Measurements from ENCODE around the gene FAIM2. TPM values are rescaled to one million over a fixed set of nuclear protein-coding genes. Genes with fewer than 3 reads are reported as not detected.

FAIM2 gene
- total RNA-seq, 1 experiment from 2014 or later = 0.09 TPM

- Mint-ChIP-seq H3K9me3 (ENCODE audit: unreplicated experiment) (no peaks in the 10 kb centered on the region), H3K4me1 (ENCODE audit: low read depth, unreplicated experiment) (no peaks in the 10 kb centered on the region), H3K27ac (ENCODE audit: unreplicated experiment) (no peak overlapping the region), H3K36me3 (ENCODE audit: insufficient read depth, unreplicated experiment) (no peaks in the 10 kb centered on the region), H3K27me3 (ENCODE audit: insufficient read depth, unreplicated experiment) (no peaks in the 10 kb centered on the region), H3K4me3 (ENCODE audit: unreplicated experiment) (no peak overlapping the region)
- DNase-seq = peak; percentile 56 to 64
- H3K27me3 ChIP-seq (replicated peaks; ENCODE audit: control insufficient read depth, insufficient read depth, low read length) = no peaks in the 10 kb centered on the region
- CTCF ChIA-PET = interaction anchor here (0.9 to 1.2 kb wide), 2 partner anchors 20 to 146 kb away, joined by 3 to 4 read pairs; partner anchors contain the start of gene TMBIM6
- H3K4me1 ChIP-seq = peaks cover 15% of the 10 kb centered on the region
- no peak overlapping the region for H3K4me3 ChIP-seq (ENCODE audit: low read depth, low read length)
- TF ChIP-seq CTCF (IDR thresholded peaks at IDR 0.05; ENCODE audit: insufficient read depth in 1 of 2, low read depth in 1 of 2, low read length in 1 of 2, severe bottlenecking in 1 of 2, unreplicated experiment in 1 of 2) = no peak
- intact Hi-C loops (cut with micrococcal nuclease; ENCODE audit: unreplicated experiment) = no loop called here
- H3K36me3 ChIP-seq (ENCODE audit: control insufficient read depth, insufficient read depth, low read length) = no peaks in the 10 kb centered on the region
- no peaks in the 10 kb centered on the region for H3K9me3 ChIP-seq
- POLR2A ChIA-PET = interaction anchor here (0.6 kb wide), 1 partner anchor 131 kb away, joined by 4 read pairs; no protein-coding TSS in a partner anchor
- BruUV-seq (replicated peaks) = no TSS peak
Measured at GRCh38 chr12:49887536-49888401, 15.9 kb downstream of the FAIM2 start.

DNA sequence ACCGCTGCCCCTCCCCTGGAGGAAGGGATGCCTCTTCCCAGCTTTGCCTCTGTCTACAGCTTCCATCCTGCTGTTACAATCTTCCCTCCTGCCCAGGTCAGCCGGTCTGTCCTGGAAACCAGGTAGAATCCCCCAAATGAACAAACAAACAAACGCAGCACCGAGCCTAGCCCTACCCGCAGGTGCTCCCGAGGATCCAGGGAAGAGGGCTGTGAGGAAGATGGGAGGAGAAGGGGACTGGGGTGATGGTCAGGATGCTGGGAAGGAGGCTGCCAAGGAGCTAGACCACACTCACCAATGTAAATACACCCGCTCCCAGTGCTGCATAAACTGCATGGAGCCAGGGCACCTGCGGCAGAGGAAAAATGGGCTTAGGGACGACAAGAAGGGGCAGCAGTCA is 16.6 kb downstream of the FAIM2 start:
- no peaks in the 10 kb centered on the region for H3K36me3 Mint-ChIP-seq (ENCODE audit: insufficient read depth, unreplicated experiment)
- Histone ChIP-seq H3K27me3 (replicated peaks; ENCODE audit: control insufficient read depth, insufficient read depth, low read length) (no peaks in the 10 kb centered on the region), H3K9me3 (no peaks in the 10 kb centered on the region), H3K4me3 (ENCODE audit: low read depth, low read length) (no peak overlapping the region), H3K36me3 (ENCODE audit: control insufficient read depth, insufficient read depth, low read length) (no peaks in the 10 kb centered on the region), H3K4me1 (peaks cover 15% of the 10 kb centered on the region)
- H3K4me3 Mint-ChIP-seq (ENCODE audit: unreplicated experiment) = no peak overlapping the region
- no peaks in the 10 kb centered on the region for H3K4me1 Mint-ChIP-seq (ENCODE audit: low read depth, unreplicated experiment)
- no peak for TF ChIP-seq CTCF (IDR thresholded peaks at IDR 0.05; ENCODE audit: insufficient read depth in 1 of 2, low read depth in 1 of 2, low read length in 1 of 2, severe bottlenecking in 1 of 2, unreplicated experiment in 1 of 2)
- DNase-seq = no peak
- no peaks in the 10 kb centered on the region for H3K27me3 Mint-ChIP-seq (ENCODE audit: insufficient read depth, unreplicated experiment)
- intact Hi-C loops (cut with micrococcal nuclease; ENCODE audit: unreplicated experiment) = no loop called here
- no peak overlapping the region for H3K27ac Mint-ChIP-seq (ENCODE audit: unreplicated experiment)
- no TSS peak for BruUV-seq (replicated peaks)
- POLR2A ChIA-PET = no interaction called here
- CTCF ChIA-PET = interaction anchor here (1.2 kb wide), 1 partner anchor 20 kb away, joined by 4 read pairs; no protein-coding TSS in a partner anchor
- no peaks in the 10 kb centered on the region for H3K9me3 Mint-ChIP-seq (ENCODE audit: unreplicated experiment)

- H3K36me3 Mint-ChIP-seq (ENCODE audit: insufficient read depth, unreplicated experiment) = no peaks in the 10 kb centered on the region
- H3K27me3 Mint-ChIP-seq (ENCODE audit: insufficient read depth, unreplicated experiment) = no peaks in the 10 kb centered on the region
- H3K4me1 Mint-ChIP-seq (ENCODE audit: low read depth, unreplicated experiment) = no peaks in the 10 kb centered on the region
- no peak overlapping the region for H3K4me3 Mint-ChIP-seq (ENCODE audit: unreplicated experiment)
- intact Hi-C loops (cut with micrococcal nuclease; ENCODE audit: unreplicated experiment) = no loop called here
- CTCF ChIA-PET = interaction anchor here (0.5 to 0.6 kb wide), 2 partner anchors 51 to 235 kb away, joined by 3 to 4 read pairs; no protein-coding TSS in a partner anchor
- no TSS peak for BruUV-seq (replicated peaks)
- H3K9me3 ChIP-seq = no peaks in the 10 kb centered on the region
- POLR2A ChIA-PET = no interaction called here
- no peak overlapping the region for H3K27ac Mint-ChIP-seq (ENCODE audit: unreplicated experiment)
- no peak for TF ChIP-seq CTCF (IDR thresholded peaks at IDR 0.05; ENCODE audit: insufficient read depth in 1 of 2, low read depth in 1 of 2, low read length in 1 of 2, severe bottlenecking in 1 of 2, unreplicated experiment in 1 of 2)
- no peak for DNase-seq
- H3K4me3 ChIP-seq (ENCODE audit: low read depth, low read length) = no peak overlapping the region
- H3K9me3 Mint-ChIP-seq (ENCODE audit: unreplicated experiment) = peaks cover under 1% of the 10 kb centered on the region
- H3K4me1 ChIP-seq = peaks cover 15% of the 10 kb centered on the region
- H3K36me3 ChIP-seq (ENCODE audit: control insufficient read depth, insufficient read depth, low read length) = no peaks in the 10 kb centered on the region
- no peaks in the 10 kb centered on the region for H3K27me3 ChIP-seq (replicated peaks; ENCODE audit: control insufficient read depth, insufficient read depth, low read length)
Measured at GRCh38 chr12:49885663-49886461, 17.8 kb downstream of the FAIM2 start.

Data from Caco-2 (cell line).